ENCODE data around the gene OGDH. TPM values are rescaled to one million over a fixed set of nuclear protein-coding genes. Genes with fewer than 3 reads are reported as not detected.

The OGDH gene
- total RNA-seq, 4 donors from 2014 or later = 88.3 to 246 (median 217) TPM

DNA sequence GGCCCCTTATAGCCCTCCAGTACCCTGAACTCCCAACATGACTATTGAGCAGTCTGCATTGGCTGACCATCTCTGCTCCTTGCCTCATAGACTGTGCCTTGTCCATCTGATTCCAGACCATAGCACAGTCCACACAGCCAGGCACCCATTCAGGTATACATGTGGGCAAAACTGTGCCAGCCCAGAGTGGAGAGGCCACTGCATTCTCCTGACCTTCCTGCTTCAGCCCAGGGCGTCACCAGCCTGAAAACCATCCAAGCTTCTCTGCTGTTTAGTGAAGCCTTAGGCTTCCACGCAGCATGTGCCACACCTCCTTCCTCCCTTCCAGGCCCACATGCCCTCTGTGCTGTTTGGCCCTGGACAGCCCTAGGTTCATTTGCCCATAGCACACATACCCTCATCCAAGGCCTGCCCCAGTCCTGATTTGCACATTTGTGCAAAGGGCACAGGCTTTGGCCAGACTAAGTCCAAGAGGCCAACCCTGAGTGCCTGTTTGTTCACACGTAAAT, 43.2 kb upstream of the OGDH start:
- peak in 2 of 3 donors; percentile 37 to 42 for DNase-seq
- Histone ChIP-seq H3K9me3 (no peaks in the 10 kb centered on the region), H3K27me3 (no peaks in the 10 kb centered on the region), H3K27ac (peak overlapping the region in 1 of 4 donors; percentile 63), H3K36me3 (peaks cover 0 to 45% (median 0%) of the 10 kb centered on the region in 3 donors), H3K4me1 (peaks cover 0 to 5% (median 0%) of the 10 kb centered on the region in 4 donors), H3K4me3 (no peak overlapping the region)
- TF ChIP-seq POLR2A (IDR thresholded peaks at IDR 0.05) = no peak

DNA sequence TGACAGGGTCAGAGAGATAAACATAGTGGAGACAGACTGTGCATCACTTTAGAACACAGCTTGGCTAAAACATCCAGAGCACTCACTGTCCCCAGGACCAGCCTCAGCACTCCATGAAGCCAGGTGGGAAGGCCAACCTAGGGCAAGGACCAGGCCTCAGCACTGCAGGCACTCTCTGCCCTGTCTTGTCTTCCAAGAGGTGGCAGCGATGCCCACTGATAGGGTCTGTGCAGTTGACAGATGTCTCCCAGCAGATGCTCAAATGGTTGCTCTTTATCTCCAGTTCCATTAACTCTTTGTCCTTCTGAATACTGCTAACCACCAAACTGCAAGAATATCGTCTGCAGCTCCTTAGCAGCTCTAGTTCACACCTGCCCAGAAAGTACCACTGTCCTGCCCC, 41.8 kb upstream of the OGDH start:
- TF ChIP-seq, protein P1, sequence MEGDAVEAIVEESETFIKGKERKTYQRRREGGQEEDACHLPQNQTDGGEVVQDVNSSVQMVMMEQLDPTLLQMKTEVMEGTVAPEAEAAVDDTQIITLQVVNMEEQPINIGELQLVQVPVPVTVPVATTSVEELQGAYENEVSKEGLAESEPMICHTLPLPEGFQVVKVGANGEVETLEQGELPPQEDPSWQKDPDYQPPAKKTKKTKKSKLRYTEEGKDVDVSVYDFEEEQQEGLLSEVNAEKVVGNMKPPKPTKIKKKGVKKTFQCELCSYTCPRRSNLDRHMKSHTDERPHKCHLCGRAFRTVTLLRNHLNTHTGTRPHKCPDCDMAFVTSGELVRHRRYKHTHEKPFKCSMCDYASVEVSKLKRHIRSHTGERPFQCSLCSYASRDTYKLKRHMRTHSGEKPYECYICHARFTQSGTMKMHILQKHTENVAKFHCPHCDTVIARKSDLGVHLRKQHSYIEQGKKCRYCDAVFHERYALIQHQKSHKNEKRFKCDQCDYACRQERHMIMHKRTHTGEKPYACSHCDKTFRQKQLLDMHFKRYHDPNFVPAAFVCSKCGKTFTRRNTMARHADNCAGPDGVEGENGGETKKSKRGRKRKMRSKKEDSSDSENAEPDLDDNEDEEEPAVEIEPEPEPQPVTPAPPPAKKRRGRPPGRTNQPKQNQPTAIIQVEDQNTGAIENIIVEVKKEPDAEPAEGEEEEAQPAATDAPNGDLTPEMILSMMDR (IDR thresholded peaks at IDR 0.05) = no peak
- TF ChIP-seq POLR2A (IDR thresholded peaks at IDR 0.05) = no peak
- Histone ChIP-seq H3K4me1 (peaks cover 0 to 5% (median 0%) of the 10 kb centered on the region in 4 donors), H3K36me3 (peaks cover 0 to 58% (median 0%) of the 10 kb centered on the region in 3 donors), H3K4me3 (no peak overlapping the region), H3K9me3 (no peaks in the 10 kb centered on the region), H3K27me3 (no peaks in the 10 kb centered on the region), H3K27ac (no peak overlapping the region)
- no peak for DNase-seq

DNA sequence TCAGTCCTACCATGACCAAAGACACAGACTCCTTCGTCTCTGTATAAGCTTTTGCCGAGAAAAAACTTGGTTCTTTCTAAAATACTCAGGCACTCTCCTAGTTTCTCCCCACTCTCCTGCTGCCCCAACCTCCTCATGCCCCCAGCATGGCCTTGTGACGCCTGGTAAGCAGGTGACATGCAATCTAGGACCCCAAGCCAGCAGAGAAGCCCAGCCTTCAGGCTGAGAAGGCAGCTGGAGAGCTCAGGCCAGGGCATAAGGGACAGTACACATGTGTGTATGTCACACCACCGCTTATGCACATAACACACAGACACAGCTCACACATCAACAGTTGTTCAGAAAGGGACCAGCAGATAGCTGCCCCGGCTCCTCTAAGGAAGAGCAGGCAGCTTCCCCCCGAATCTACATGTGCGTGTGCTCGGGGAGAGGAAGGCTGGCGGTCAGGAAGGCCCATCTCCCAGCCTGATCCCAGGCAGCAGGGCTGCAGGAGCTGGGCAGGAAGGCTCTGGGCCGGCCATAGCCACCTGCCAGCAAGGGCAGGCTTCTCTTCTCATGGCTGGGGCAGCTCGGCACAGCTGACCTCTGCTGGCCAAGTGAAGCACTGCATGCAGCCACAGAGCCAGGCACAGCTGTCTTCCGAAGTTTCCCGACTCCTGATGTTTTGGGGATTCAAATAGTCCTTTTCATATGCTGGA, 41.2 kb upstream of the OGDH start:
- H3K4me1 ChIP-seq = peaks cover 0 to 5% (median 0%) of the 10 kb centered on the region in 4 donors
- no peak overlapping the region for H3K4me3 ChIP-seq
- TF ChIP-seq, protein P1 (IDR thresholded peaks at IDR 0.05) = peak; percentile 82 to 97 (median 96)
- no peak for TF ChIP-seq POLR2A (IDR thresholded peaks at IDR 0.05)
- DNase-seq = peak; percentile 52 to 84 (median 83)
- H3K36me3 ChIP-seq = peaks cover 0 to 65% (median 0%) of the 10 kb centered on the region in 3 donors
- no peaks in the 10 kb centered on the region for H3K9me3 ChIP-seq
- H3K27ac ChIP-seq = no peak overlapping the region
- no peaks in the 10 kb centered on the region for H3K27me3 ChIP-seq

DNA sequence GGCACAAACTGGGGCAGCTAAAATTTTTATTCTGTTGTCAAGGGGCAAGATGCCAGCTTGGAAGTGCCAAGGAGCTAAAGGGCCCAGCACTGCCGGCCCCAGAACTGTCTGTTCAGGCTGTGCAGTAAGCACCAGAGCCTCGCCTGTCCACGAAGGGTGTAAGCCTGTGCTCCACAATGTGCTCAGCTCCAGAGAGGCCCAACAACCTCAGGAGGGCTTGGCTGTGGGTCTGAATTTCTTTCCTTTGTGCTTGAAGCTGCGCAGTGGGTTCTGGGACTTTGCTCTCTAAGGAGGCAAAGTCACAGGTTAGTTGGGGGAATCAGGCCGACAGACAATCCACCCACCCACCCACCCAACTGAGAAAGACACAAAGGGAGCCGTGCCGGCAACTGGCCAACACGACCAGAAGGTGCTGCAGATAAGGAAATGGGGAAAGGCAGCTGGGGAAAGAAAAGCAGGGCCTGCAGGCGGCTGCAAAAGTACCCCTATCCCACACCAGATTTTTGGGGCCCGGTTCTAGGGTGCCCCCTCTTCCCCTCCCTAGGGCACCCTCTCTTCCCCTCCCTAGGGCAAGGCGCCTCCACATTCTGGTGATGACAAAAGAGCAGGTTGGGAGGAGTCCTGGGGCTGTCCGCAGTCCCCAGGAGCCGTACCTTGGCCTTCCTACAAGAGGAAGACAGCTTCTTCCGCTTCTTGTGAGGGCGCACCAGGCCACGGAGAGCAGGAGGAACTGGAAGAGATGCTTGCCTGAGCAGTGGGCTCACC, 40.5 kb upstream of the OGDH start:
- H3K27ac ChIP-seq = no peak overlapping the region
- peaks cover 0 to 5% (median 0%) of the 10 kb centered on the region in 4 donors for H3K4me1 ChIP-seq
- peaks cover 0 to 72% (median 0%) of the 10 kb centered on the region in 3 donors for H3K36me3 ChIP-seq
- H3K9me3 ChIP-seq = no peaks in the 10 kb centered on the region
- no peak for TF ChIP-seq POLR2A (IDR thresholded peaks at IDR 0.05)
- TF ChIP-seq, protein P1 (IDR thresholded peaks at IDR 0.05) = no peak
- DNase-seq = no peak
- no peak overlapping the region for H3K4me3 ChIP-seq
- H3K27me3 ChIP-seq = no peaks in the 10 kb centered on the region

DNA sequence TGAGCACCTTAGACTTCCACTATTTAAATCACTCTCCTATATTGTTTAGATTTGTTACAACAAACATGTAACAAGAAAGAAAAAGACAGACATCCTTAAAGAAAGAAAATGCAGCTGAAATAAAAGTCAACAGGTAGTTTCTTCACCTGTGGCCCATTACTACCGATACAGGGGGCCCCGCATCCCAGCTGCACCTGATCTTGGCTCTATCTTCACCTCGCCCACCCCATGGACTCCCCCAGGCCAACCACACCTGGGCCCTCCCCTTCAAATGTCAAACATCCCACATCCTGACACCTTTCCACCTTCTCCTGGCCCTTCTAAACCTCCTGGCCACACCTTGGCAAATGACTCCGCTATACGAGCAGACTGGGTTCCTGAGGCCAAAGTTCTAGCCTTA, 39.7 kb upstream of the OGDH start:
- no peak for DNase-seq
- no peak overlapping the region for H3K27ac ChIP-seq
- no peak overlapping the region for H3K4me3 ChIP-seq
- no peak for TF ChIP-seq POLR2A (IDR thresholded peaks at IDR 0.05)
- TF ChIP-seq, protein P1 (IDR thresholded peaks at IDR 0.05) = no peak
- H3K27me3 ChIP-seq = no peaks in the 10 kb centered on the region
- peaks cover 0 to 5% (median 0%) of the 10 kb centered on the region in 4 donors for H3K4me1 ChIP-seq
- peaks cover 0 to 79% (median 0%) of the 10 kb centered on the region in 3 donors for H3K36me3 ChIP-seq
- no peaks in the 10 kb centered on the region for H3K9me3 ChIP-seq

DNA sequence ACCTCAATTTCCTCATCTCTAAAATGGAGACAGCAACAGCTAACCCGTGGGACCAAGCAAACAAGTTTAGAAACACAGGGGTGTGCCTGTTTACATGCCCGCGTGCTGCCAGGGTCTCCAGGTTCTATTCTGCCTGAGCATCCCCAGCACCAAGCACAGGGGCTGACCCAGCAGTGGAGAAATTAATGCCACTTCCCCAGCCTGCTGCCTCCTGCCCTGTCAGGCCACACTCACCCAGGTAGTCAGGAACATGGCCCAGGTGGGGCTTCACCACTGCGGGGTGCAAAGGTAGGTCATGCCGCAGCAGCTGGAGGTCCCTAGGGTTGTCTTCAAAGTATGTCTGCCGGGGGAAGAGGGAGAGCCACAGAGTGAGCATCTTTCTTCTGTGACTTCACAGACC, 38.5 kb upstream of the OGDH start:
- H3K4me3 ChIP-seq = no peak overlapping the region
- no peaks in the 10 kb centered on the region for H3K9me3 ChIP-seq
- TF ChIP-seq POLR2A (IDR thresholded peaks at IDR 0.05) = no peak
- TF ChIP-seq, protein P1 (IDR thresholded peaks at IDR 0.05) = no peak
- H3K27ac ChIP-seq = no peak overlapping the region
- no peaks in the 10 kb centered on the region for H3K27me3 ChIP-seq
- H3K4me1 ChIP-seq = peaks cover 0 to 6% (median 2%) of the 10 kb centered on the region in 4 donors
- no peak for DNase-seq
- peaks cover 0 to 90% (median 0%) of the 10 kb centered on the region in 3 donors for H3K36me3 ChIP-seq

Measured in Peyer's patch (tissue), 4 donors.